OCI-LY7 (cell line): ENCODE results near the gene ANKRD53. TPM values are rescaled to one million over a fixed set of nuclear protein-coding genes. Genes with fewer than 3 reads are reported as not detected.

ENCODE experiments used
- BruUV-seq: library from RNA; stranded (reverse); fragments of 400-500 nt; replicated peaks from 2 replicates; lab custom pipeline; 2021; lab: Mats Ljungman, UMichigan
- CTCF ChIA-PET: fragments of 300-600 bp; sonication (Branson Sonifier 250); formaldehyde crosslinking; loops from one replicate; lab custom pipeline; 2022; ENCODE audit warnings: antibody characterized with exemption; ENCODE audit not compliant: unreplicated experiment; lab: Charles Lee
- POLR2A ChIA-PET: fragments of 300-600 bp; sonication (Branson Sonifier 250); formaldehyde crosslinking; loops from one replicate; lab custom pipeline; 2022; ENCODE audit warnings: antibody characterized with exemption; lab: Charles Lee
- DNase-seq: peaks from one replicate; pipeline ENCODE4 v3.0.0-alpha.2; 2015; ENCODE audit warnings: low spot score
- H2AFZ ChIP-seq: fragments of 200-600 bp; sonication (generic), shearing (Covaris generic); 2 replicates; pipeline ENCODE4 v1.6.1; 2014; ENCODE audit warnings: mild to moderate bottlenecking, antibody characterized with exemption, low read length, moderate library complexity
- H3K27ac ChIP-seq: fragments of 200-600 bp; sonication (generic); 2 replicates; pipeline ENCODE4 v1.5.1; 2014; ENCODE audit warnings: mixed run types, low read depth, mild to moderate bottlenecking, moderate library complexity, low read length, inconsistent platforms; ENCODE audit not compliant: poor library complexity, severe bottlenecking
- H3K36me3 ChIP-seq: fragments of 200-600 bp; sonication (generic); 2 replicates; pipeline ENCODE4 v1.6.1; 2014; ENCODE audit warnings: mild to moderate bottlenecking, antibody characterized with exemption, low read length, moderate library complexity, mixed read lengths; ENCODE audit not compliant: insufficient read depth
- H3K4me1 ChIP-seq: fragments of 200-600 bp; sonication (generic); 2 replicates; pipeline ENCODE4 v1.5.1; 2014; ENCODE audit warnings: mild to moderate bottlenecking, low read length; ENCODE audit not compliant: insufficient read depth, poor library complexity, severe bottlenecking
- H3K4me2 ChIP-seq: fragments of 200-600 bp; sonication (generic); 2 replicates; pipeline ENCODE4 v1.6.1; 2014; ENCODE audit warnings: mild to moderate bottlenecking, low read length
- H3K4me3 ChIP-seq: fragments of 200-600 bp; sonication (generic); 2 replicates; pipeline ENCODE4 v1.5.1; 2014; ENCODE audit warnings: mild to moderate bottlenecking, low read depth, low read length; ENCODE audit not compliant: poor library complexity, severe bottlenecking
- H3K79me2 ChIP-seq: fragments of 200-600 bp; sonication (generic); 2 replicates; pipeline ENCODE4 v1.6.1; 2016; ENCODE audit warnings: low read depth, mild to moderate bottlenecking, low read length, moderate library complexity, mixed read lengths; ENCODE audit not compliant: insufficient read depth
- H3K9me2 ChIP-seq: fragments of 200-600 bp; sonication (generic); 2 replicates; pipeline ENCODE4 v1.6.1; 2016; ENCODE audit warnings: mild to moderate bottlenecking, low read length, mixed read lengths; ENCODE audit not compliant: insufficient read depth
- H3K9me3 ChIP-seq: fragments of 200-600 bp; sonication (generic); 2 replicates; pipeline ENCODE4 v1.6.1; 2014; ENCODE audit warnings: mild to moderate bottlenecking, mixed run types, low read length, mixed read lengths
- H4K20me1 ChIP-seq: fragments of 200-600 bp; sonication (generic); 2 replicates; pipeline ENCODE4 v1.6.1; 2014; ENCODE audit warnings: mild to moderate bottlenecking, antibody characterized with exemption, low read length, moderate library complexity, mixed read lengths; ENCODE audit not compliant: insufficient read depth
- EZH2phosphoT487 ChIP-seq: fragments of 200-600 bp; sonication (generic); IDR thresholded peaks from 2 replicates; pipeline ENCODE4 v1.6.1; 2018; ENCODE audit warnings: low read depth, borderline replicate concordance, mild to moderate bottlenecking, mixed run types, antibody characterized with exemption, low read length, moderate library complexity, mixed read lengths
- intact Hi-C: fragments of 100-400 bp; cut with micrococcal nuclease; formaldehyde crosslinking; loops from one replicate; pipeline ENCODE4 v1.10.0; 2022; ENCODE audit not compliant: unreplicated experiment
- total RNA-seq, 2 experiments: library from RNA; depleted of rRNA in 1 of 2; stranded (reverse); fragments of >200 nt in 1 of 2; shearing (Covaris generic) in 1 of 2; gene quantifications; 2 replicates each; pipeline ENCODE4 v1.2.3, GENCODE V29; 2014 to 2022
- TF ChIP-seq, protein P1 (sequence below): fragments of 200-600 bp; sonication (generic); conservative IDR thresholded peaks from 2 replicates; pipeline ENCODE4 v1.5.1; 2014; ENCODE audit warnings: mild to moderate bottlenecking, antibody characterized with exemption, low read length, moderate library complexity, mixed read lengths

ANKRD53 gene
- total RNA-seq, 2 experiments from 2014 or later = not detected

DNA sequence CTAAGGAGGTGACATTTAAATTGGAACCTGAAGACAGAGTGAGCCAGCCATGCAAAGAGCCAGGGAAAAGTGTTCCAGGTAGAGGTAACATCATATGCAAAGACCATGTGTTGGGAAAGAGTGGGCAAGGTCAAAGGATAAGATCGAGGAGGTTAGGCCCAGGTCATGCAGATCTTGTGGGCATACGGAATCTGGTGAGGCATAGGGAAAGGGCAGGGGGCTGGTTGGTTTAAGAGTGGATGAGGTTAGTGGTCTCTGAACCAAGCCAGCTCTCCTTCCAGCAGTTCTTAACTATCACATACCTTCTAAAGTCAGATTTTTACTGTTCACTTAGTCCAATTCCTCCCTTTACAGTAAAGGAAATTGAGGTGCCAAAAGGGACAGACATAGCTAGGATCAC is 3.0 kb downstream of the ANKRD53 start:
- Histone ChIP-seq H3K4me1 (peaks cover 4% of the 10 kb centered on the region), H3K9me3 (no peaks in the 10 kb centered on the region), H3K4me2 (no peak overlapping the region), H3K9me2 (no peaks in the 10 kb centered on the region), H3K4me3 (no peak overlapping the region), H2AFZ (no peak overlapping the region), H3K27ac (no peak overlapping the region), H3K36me3 (peaks cover 24% of the 10 kb centered on the region), H3K79me2 (no peaks in the 10 kb centered on the region), H4K20me1 (no peaks in the 10 kb centered on the region)
- TF ChIP-seq, protein P1, sequence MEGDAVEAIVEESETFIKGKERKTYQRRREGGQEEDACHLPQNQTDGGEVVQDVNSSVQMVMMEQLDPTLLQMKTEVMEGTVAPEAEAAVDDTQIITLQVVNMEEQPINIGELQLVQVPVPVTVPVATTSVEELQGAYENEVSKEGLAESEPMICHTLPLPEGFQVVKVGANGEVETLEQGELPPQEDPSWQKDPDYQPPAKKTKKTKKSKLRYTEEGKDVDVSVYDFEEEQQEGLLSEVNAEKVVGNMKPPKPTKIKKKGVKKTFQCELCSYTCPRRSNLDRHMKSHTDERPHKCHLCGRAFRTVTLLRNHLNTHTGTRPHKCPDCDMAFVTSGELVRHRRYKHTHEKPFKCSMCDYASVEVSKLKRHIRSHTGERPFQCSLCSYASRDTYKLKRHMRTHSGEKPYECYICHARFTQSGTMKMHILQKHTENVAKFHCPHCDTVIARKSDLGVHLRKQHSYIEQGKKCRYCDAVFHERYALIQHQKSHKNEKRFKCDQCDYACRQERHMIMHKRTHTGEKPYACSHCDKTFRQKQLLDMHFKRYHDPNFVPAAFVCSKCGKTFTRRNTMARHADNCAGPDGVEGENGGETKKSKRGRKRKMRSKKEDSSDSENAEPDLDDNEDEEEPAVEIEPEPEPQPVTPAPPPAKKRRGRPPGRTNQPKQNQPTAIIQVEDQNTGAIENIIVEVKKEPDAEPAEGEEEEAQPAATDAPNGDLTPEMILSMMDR = no peak
- no peak for TF ChIP-seq EZH2phosphoT487
- DNase-seq = no peak
- ChIA-PET CTCF (no interaction called here), POLR2A (no interaction called here)
- no TSS peak for BruUV-seq
- intact Hi-C loops = no loop called here

DNA sequence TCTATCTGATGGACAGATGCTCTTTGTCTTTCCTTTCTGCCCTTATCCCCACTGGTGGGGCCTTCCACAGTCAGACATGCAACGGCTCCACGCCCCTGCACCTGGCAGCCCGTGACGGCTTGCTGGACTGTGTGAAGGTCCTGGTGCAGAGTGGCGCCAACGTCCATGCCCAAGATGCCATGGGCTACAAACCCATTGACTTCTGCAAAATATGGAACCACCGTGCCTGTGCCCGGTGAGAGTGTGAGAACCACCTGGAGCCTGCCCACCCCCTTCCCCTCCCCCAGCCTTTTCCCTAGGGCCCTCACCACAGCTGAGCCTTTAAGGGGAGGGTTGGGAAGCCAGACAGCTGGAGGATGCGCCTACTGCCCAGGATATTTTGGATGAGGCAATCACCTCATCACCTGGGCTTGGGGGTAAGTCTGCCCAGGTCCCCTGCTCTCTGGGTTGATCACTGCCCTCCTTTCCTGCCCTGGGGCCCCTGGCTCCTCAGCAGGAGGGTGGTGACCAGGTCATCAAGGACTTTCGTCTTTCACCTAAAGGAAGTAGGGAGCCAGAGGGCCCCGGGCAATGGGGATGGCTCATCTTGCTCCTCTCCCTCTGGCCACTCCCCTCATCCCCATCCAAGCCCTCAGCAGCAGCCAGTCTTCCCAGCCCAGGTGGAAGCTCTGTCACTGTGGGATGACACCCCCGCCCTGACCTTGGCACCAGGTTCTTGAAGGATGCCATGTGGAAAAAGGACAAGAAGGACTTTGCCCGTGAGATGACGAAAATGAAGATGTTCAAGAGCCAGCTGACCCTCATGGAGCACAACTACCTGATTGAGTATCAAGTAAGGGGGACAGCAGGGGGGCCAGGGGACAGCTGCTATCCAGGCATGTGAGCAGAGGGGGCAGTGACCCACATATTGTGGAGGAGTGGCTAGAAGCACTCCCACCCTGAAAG is 3.7 kb downstream of the ANKRD53 start:
- Histone ChIP-seq H3K4me2 (no peak overlapping the region), H3K9me2 (no peaks in the 10 kb centered on the region), H3K4me3 (no peak overlapping the region), H4K20me1 (no peaks in the 10 kb centered on the region), H2AFZ (no peak overlapping the region), H3K9me3 (no peaks in the 10 kb centered on the region), H3K27ac (no peak overlapping the region), H3K4me1 (peaks cover 4% of the 10 kb centered on the region), H3K79me2 (no peaks in the 10 kb centered on the region), H3K36me3 (peaks cover 32% of the 10 kb centered on the region)
- no TSS peak for BruUV-seq
- TF ChIP-seq, protein P1 = no peak
- no peak for TF ChIP-seq EZH2phosphoT487
- POLR2A ChIA-PET = no interaction called here
- no peak for DNase-seq
- intact Hi-C loops = no loop called here
- CTCF ChIA-PET = no interaction called here

DNA sequence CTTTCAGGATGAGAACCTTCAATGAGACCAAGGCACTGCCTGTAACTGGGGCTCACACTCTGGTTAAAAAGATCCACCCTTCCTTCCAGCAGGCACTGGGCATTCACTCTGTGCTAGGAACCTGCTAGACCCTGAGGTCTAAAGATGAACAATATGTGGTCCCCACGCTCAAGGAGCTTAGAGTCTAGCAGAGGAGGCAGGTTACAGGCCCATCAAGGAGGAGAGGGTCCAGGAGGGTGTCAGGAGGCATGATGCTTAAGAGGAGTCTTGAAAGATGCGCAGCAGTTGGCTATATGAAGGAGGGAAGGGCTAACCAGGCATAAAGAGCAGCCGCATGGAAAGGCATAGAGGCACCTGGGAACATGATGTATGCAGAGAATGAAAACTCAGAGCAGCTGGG is 4.5 kb downstream of the ANKRD53 start:
- peaks cover 40% of the 10 kb centered on the region for H3K36me3 ChIP-seq
- POLR2A ChIA-PET = no interaction called here
- DNase-seq = no peak
- H3K4me1 ChIP-seq = no peaks in the 10 kb centered on the region
- CTCF ChIA-PET = no interaction called here
- no peak overlapping the region for H3K4me2 ChIP-seq
- no peaks in the 10 kb centered on the region for H3K79me2 ChIP-seq
- H3K9me3 ChIP-seq = no peaks in the 10 kb centered on the region
- no peak for TF ChIP-seq EZH2phosphoT487
- TF ChIP-seq, protein P1 = no peak
- no peaks in the 10 kb centered on the region for H3K9me2 ChIP-seq
- no peak overlapping the region for H3K4me3 ChIP-seq
- no TSS peak for BruUV-seq
- intact Hi-C loops = no loop called here
- no peaks in the 10 kb centered on the region for H4K20me1 ChIP-seq
- H2AFZ ChIP-seq = no peak overlapping the region
- no peak overlapping the region for H3K27ac ChIP-seq
